Panc1 (cell line): ENCODE results near the gene GRIK4.

Experiments
- POLR2AphosphoS5 ChIP-seq: IDR thresholded peaks from 2 replicates; pipeline ENCODE4 v1.6.1; 2012; ENCODE audit warnings: mild to moderate bottlenecking, low read depth, low read length, moderate library complexity
- SIN3A ChIP-seq: IDR thresholded peaks from 2 replicates; pipeline ENCODE4 v1.6.1; 2012; ENCODE audit warnings: low read depth, mild to moderate bottlenecking, low read length, moderate library complexity, borderline replicate concordance; ENCODE audit not compliant: insufficient read depth
- TCF7L2 ChIP-seq: IDR thresholded peaks from 2 replicates; pipeline ENCODE4 v1.6.1; 2011; ENCODE audit warnings: mild to moderate bottlenecking, low read depth, low read length, inconsistent platforms
- TF ChIP-seq, protein P1 (sequence below): fragments of 450-650 bp; IDR thresholded peaks from 2 replicates; pipeline ENCODE4 v1.5.1; 2017; ENCODE audit warnings: mild to moderate bottlenecking
- TF ChIP-seq, protein P2 (sequence below), 2 experiments: IDR thresholded peaks; 2 replicates each; pipeline ENCODE4 v1.6.1; 2011 to 2012; ENCODE audit warnings: low read depth in 2 of 2, control low read depth in 1 of 2, low read length in 1 of 2, mild to moderate bottlenecking in 1 of 2, moderate library complexity in 1 of 2; ENCODE audit not compliant: insufficient read depth in 1 of 2

DNA sequence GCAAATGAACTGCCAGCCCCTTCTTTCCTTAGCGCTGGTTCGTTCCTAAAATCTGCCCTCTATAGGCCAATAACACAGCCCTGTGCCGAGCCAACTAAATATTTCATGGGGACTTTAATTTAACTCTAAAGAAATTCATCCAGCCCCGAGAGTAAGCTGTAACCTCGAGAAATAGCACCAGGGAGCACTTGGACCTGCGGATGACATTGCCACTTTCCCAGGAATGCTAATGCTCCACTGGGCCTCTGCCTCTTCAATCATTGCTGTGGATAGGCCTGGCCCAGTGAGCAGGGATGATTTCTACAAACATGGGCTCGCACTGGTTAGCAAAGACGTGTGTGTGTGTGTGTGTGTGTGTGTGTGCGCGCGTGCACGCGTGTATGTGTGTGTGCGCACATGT, 417.1 kb downstream of the GRIK4 start:
- TF ChIP-seq POLR2AphosphoS5: no peak
- TF ChIP-seq, protein P1, sequence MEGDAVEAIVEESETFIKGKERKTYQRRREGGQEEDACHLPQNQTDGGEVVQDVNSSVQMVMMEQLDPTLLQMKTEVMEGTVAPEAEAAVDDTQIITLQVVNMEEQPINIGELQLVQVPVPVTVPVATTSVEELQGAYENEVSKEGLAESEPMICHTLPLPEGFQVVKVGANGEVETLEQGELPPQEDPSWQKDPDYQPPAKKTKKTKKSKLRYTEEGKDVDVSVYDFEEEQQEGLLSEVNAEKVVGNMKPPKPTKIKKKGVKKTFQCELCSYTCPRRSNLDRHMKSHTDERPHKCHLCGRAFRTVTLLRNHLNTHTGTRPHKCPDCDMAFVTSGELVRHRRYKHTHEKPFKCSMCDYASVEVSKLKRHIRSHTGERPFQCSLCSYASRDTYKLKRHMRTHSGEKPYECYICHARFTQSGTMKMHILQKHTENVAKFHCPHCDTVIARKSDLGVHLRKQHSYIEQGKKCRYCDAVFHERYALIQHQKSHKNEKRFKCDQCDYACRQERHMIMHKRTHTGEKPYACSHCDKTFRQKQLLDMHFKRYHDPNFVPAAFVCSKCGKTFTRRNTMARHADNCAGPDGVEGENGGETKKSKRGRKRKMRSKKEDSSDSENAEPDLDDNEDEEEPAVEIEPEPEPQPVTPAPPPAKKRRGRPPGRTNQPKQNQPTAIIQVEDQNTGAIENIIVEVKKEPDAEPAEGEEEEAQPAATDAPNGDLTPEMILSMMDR: no peak; the same call in 1 of the 2 replicates
- no peak for TF ChIP-seq SIN3A
- TF ChIP-seq, protein P2, sequence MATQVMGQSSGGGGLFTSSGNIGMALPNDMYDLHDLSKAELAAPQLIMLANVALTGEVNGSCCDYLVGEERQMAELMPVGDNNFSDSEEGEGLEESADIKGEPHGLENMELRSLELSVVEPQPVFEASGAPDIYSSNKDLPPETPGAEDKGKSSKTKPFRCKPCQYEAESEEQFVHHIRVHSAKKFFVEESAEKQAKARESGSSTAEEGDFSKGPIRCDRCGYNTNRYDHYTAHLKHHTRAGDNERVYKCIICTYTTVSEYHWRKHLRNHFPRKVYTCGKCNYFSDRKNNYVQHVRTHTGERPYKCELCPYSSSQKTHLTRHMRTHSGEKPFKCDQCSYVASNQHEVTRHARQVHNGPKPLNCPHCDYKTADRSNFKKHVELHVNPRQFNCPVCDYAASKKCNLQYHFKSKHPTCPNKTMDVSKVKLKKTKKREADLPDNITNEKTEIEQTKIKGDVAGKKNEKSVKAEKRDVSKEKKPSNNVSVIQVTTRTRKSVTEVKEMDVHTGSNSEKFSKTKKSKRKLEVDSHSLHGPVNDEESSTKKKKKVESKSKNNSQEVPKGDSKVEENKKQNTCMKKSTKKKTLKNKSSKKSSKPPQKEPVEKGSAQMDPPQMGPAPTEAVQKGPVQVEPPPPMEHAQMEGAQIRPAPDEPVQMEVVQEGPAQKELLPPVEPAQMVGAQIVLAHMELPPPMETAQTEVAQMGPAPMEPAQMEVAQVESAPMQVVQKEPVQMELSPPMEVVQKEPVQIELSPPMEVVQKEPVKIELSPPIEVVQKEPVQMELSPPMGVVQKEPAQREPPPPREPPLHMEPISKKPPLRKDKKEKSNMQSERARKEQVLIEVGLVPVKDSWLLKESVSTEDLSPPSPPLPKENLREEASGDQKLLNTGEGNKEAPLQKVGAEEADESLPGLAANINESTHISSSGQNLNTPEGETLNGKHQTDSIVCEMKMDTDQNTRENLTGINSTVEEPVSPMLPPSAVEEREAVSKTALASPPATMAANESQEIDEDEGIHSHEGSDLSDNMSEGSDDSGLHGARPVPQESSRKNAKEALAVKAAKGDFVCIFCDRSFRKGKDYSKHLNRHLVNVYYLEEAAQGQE (IDR thresholded peaks at IDR 0.05; ENCODE audit: insufficient read depth in 1 of 2, low read depth in 2 of 2, low read length in 1 of 2): no peak
- TF ChIP-seq TCF7L2: no peak
